GM19328 (cell line): Measurements from ENCODE around the gene SLC39A11.
"Not testable (repeated sequence)": the region's sequence is repeated elsewhere in the genome, so short reads cannot be mapped to it uniquely, and the experiment has no call there.

Source experiments
- ATAC-seq: cut with Tn5 transposase; IDR thresholded peaks from one replicate; pipeline ENCODE4 v1.9.1; 2021; ENCODE audit warnings: mild to moderate bottlenecking, moderate library complexity; ENCODE audit not compliant: unreplicated experiment

The SLC39A11 gene

DNA sequence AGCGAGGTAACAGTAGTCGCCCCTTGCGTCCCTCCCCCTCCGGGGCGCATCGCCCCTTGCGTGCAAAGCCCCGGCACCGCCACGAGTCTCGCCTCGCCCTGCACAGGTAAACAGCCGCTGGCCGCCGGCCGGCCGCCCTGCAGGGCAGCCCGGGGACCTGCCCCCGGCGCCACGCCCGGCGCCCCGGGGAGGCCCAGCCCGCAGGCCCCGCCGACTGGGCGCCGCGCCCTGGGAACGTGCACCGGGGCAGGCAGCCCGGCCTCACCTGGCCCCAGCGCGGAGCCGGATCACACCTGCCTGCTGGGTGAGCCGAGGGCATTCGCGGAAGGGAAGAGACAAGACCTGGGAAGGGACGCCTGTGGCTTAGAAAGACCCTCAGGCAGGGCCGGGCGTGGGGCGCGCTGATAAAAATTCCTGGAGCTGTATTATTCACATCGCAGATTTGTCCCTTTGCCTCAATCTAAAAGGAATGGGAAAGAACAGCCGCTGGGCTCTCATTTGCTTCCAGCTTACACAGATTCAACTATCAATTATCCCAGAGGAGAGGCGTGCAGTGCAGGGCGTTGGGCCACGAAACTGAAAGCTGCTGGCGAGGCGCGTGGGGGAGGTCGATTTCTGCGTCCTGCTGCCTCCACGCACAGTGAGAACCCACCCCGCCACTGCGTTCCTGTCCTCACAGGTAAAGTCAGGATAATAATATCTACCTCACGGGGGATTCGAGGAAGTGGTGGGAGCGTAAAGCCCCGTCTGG is 451.9 kb downstream of the SLC39A11 start:
- no peak for ATAC-seq

DNA sequence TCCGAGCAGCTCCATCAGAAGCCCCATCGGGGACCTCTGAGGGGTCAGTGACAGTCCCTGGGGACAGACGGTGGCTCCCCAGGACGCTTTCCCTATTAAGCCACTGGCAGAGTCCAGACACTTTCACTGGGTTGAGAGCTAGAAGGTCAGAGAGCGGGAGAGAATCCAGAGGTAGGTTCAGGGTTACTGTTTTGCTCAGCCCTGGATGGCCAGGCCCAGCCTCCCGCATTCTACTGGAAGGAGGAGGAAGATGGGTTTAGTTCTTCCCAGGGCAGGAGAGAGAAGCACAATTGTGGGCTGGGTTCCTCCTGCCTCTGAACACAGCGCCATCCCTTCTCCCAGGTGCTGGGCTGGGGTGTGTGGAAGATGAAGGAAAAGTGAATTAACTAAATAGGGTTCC is 452.8 kb downstream of the SLC39A11 start:
- ATAC-seq, result no peak

DNA sequence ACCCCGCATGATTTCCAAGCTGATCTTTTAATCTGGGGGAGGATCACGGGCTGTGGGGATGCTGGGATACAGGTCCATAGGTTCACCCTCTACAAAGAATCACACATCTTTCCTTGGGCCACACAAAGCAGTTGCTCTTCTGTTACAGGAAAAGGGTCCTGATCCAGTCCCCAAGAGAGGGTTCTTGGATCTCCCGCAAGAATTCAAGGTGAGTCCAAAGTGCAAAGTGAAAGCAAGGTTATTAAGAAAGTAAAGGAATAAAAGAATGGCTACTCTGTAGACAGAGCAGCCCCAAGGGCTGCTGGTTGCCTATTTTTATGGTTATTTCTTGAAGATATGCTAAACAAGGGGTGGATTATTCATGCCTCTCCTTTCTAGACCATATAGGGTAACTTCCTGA is 453.6 kb downstream of the SLC39A11 start:
- ATAC-seq, result not testable (repeated sequence)

DNA sequence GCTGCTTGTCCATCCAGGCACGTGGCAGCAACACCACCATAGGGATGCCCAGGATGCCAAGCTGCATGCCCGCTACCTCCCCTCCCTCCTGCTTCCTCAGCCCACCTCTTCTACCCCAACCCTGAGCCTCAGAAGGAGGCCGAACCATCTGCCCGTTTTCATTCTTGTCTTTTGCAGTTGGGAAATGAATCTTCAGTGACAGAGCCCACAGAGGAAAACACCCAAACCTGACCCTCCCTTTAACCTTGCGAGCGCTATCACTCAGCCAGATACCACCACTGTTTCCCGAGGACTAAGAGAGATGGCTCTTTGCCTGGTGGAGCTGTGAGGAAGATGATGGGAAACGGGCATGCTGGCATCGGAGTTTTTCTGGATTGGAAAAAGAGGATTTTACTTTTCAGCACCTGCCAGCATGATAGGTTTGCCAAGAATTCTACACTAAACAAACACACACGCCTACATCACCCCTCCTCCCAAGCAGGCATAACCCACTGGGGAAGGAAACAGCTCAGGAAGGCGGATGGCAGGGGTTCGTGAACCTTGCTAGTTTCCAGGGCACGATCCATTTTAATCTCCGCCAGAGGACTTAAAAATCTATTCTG is 457.4 kb downstream of the SLC39A11 start:
- ATAC-seq, result no peak

DNA sequence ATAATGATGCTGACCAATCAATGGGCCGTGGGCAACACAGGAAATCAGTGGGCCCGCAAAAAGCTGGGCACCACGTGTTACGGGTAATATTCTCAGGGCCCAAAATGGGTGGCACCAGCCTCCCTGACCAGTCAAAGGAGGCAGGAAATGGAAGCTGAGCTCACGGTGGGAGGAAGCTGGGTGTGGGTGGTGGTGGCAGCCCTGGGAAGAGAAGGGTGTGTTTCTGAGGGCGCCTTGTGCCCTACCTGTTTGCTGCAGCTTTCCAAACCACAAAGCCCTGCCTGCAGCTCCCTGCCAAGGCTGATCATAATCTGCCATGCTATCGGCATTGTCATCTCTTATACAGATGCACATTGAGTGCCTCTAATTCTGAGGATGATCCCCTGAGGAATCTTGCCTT is 457.9 kb downstream of the SLC39A11 start:
- ATAC-seq, result no peak

DNA sequence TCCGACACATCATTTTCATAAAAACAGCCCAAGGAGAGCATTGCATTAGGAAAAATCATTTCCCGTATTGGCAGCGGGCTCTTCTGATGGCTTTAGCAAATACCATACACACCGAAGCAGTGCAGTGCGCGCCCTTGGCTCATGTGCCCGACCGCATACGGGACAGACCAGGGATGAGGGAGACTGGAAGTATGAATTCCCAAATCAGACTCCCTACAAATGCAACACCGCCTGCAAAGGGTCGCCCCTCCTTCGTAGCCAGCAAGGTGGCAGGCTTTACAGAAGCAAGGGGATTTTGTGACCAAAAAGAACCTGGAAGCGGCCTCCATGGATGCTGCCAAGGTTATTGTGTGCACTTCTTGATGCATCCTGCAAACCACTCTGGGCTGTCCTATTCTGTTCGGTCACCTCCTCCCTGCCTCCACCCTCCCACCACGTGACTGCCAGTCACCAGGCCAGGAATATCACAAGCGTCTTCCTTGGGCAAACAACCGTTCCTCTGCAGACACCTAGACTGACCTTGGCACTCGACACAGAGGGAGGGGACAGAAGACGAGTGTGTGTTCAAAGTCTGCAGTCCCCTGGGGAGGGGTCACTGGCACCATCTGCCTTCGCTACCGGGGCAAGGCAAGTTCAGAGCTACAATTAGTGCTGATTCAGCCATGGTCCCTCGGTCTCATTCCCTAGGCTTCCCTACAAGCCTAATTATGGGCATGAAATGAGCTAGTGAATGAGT is 460.4 kb downstream of the SLC39A11 start:
- ATAC-seq, result no peak

DNA sequence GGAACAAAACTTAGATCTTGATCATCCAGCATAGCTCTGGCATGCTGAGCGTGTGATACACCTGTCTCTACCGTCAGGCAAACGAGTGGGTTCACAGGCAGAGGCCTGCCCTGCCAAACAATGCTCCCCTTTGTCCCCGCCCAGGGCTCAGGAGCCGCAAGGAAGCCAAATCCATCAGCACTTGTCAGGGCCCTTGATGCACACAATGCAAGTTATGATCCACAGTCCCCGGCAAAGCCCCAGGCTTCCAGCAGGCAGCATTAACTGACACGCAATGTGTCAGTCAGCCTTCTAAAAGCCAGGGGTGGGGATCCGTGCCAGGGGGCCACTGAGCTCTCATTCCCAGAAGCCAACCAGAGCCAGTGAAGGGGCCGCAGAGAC is 460.9 kb downstream of the SLC39A11 start:
- no peak for ATAC-seq

DNA sequence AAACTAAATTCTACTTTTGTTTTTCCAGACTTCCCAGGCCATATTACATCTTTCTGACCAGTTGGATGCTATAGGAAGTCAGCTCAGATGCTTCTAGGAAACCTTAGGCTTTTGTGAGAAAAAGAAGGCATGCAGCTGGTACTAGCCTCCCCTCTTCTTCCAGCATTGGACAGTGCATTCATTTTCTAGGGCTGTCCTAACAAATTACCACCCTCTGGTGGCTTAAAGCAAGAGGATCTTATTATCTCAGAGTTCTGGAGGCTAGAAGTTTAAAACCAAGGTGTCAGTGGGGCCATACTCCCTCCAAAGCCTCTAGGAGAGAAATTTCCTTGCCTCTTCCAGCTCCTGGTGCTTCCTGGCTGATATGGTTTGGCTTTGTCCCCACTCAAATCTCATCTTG is 467.8 kb downstream of the SLC39A11 start:
- ATAC-seq, result no peak

DNA sequence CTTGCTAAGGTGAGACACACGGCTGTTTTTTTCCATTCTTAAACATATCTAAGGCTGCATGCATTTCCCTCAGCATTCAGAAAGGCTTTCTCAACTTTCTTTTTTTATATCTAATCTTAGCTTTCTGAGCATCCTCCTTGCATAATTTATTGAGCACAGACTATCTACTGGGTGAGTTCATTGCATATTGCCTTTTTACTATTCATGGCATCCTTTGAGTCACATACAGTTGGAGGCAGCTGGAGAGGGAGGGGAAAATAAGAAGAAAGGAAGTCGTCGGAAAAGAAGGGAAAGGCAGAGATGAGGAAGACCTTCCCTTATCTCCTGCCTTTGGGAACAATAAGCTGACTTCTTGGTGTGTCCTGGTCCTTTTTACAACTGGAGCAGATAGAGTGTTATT is 468.3 kb downstream of the SLC39A11 start:
- ATAC-seq, result no peak

DNA sequence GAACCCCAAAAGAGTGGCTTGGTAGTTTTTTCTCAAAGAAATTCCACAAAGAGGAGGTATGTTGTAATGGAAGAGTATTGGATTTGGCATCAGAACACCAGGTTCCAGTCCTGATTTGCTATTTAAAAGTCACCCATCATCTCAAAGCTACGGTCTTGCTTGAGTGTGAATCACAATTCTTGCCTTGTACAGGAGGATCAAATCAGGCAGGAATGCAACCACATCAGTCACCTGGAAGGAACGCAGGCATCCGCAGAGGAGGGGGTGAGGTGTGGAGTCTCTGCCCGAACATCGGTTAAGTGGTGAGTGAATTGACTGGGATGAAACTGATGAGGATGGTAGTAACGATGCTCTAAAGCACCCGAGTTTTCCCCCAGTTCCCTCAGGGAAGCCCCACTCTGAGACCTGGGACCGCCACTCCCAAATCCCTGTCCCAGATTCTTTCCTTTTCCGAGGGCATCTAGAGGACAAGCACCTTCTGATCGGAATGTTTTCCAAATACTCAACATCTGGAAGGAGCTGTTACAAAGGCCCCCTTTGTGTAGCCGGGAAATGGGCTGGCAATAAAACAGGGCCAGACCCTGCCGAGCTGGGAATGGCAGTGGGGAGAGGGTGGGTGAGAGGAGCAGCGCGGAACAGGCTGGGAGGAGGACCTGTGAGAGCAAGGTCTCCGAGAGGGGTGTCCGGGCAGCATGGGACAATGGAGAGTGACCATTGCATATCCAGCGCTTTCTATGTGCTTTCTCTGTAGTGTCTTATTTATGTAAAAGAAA is 469.6 kb downstream of the SLC39A11 start:
- no peak for ATAC-seq

DNA sequence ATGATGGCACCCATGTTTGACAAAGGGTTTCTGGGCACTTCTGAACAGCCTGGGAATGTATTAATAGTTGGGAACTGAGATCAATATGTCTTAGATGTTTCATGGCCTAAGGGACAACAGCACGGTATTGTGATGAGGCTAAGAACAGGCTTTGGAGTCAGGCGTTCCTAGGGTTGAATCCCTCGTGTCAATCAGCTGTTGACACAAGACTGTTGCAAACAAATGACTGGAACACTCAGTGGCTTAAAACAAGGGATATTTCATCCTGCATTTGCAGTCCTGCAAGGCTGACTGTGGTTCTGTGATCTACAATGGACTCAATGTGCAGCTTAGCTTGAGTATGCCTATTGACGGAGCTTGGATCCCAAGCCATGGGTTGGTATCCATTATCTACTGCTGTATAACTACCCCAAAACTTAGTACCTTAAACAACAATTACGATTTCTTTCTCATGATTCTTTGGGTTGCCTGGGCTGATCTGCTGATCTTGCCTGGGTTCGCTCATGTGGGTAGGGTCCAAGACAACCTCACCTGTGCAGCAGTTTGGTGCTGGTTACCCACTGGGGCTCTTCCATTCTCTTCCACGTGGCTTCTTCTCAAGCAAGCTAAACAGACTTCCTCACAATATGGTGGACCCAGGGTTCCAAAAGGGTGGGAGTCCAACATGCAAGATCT is 472.4 kb downstream of the SLC39A11 start:
- ATAC-seq, result no peak

DNA sequence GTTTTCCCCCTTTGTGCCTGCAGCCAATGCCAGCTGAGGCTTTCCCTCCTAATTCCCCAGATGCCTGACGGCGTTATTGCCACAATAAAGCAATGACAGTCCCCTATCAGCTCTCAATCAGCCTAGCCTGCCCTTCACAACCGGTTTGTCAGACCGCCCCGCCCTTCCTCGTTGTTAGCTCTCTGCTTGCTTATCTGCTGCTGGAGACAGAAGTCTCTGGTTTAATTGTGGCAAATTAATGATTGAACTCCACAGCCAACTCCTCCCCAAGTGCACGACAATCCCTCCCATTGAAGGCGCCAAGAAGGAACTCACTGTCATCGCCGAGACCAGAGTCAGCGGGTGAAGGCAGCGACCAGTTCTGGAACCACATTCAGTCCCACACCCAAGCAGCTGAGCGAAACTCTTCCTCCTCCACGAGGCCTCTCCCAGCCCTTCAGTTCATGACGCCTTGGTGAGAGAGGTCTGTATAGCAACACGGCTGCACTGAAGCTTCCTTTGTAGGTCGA is 474.4 kb downstream of the SLC39A11 start:
- no peak for ATAC-seq

DNA sequence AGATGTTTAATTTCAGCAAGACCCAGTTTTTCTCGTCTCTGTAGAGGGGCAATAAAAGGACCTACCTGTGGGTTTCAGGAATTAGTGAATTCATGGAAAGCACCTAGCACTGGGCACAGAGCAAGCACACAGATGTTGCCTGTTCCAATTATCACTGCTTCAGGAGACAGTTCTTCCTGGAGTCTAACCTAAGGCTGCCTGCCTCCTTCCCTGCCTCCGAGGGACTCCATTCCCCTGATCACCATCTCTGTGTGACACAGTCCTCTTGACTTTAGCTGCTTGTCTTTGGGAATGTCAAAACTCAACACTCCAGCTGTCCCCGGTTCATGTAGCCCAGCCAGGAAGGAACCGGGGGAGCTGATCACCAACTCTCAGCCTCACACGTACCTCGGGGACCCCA is 474.9 kb downstream of the SLC39A11 start:
- no peak for ATAC-seq

DNA sequence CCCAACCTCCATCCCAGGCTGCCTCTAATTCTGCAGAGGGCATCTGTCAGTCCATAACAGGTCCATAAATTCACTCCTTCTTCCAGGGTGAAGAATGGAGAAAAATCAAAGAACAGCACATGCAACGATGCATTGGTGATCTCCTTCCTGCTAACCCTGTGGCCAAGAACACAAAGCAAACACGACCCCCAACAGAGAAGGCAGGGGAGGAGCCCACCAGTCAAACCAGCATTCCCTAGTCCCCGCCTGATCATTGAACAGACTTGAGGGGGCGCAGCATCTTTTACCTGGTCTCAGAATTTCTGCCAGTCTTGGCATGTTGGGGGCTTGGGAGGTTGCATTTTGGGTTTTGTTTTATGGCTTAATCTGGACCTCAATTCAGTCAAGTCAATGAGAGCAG is 476.0 kb downstream of the SLC39A11 start:
- no peak for ATAC-seq

DNA sequence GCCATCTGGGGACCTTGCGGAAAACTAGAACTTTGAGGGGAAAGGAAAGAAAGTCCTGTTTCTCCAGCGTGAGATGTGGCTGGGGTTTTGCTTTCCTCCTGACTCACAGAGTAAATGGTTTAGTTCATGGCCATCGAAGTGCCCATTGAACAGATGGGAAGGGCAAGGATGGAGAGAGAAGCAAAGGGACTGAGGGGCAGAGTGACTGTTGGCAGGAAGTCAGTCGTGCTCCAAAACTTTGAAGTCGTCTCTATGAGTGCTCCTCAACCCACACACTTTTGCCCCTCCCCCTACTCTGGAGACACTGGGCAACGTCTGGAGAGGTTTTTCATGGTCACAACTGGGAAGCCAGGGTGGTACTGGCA is 476.9 kb downstream of the SLC39A11 start:
- no peak for ATAC-seq

DNA sequence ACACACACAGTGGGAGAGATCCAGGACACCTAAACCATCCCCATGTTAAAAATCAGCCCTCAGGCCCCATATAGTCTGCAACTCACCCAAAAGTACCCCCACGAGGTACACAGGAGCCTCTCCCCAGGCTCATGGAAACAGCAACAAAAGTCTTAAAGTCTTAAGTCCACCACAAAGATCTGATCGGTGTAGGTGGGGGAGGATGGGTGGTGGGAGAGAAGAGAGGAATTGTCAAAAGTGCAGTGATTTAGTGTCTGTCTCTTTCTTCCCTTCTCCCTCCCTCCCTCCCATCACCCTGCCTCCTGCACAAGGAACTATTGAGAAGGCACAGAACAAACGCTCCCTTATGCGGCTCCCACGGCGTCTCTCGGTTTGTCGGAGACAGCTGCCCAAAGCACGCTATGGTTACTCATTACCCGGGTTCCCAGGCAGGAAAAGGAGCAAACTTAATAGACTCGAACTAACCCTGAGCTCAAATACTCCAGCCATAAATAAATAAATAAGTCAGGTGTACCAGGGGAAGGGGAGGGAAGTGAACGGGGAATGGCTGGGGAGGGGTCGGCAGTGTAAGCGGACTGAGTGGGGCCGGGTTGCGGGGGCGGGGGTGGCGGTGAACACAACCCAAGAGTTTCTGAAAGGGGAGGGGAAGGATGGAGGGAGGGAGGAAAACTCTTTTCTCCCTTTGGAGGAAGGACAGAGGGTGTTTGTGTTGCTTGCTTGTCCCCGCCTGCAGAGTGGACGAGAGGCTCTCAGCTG is 477.4 kb downstream of the SLC39A11 start:
- no peak for ATAC-seq

DNA sequence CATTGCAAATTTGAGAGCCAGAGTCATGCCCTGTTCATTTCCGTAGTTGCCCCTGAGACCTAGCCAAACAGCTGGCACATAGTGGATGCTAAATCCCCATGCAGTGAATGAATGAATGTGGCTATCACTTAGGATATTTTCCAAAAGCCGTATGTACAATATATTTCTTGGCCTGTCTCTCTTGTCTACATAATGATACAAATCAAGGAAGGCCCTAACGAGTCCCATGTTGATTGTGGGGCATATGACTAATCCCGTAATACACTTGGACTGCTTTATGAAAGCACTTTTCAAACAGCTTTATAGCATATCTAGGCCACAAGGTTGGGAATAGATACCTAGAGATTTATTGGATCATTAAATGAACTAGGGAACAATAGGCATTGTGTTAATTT is 478.0 kb downstream of the SLC39A11 start:
- no peak for ATAC-seq

DNA sequence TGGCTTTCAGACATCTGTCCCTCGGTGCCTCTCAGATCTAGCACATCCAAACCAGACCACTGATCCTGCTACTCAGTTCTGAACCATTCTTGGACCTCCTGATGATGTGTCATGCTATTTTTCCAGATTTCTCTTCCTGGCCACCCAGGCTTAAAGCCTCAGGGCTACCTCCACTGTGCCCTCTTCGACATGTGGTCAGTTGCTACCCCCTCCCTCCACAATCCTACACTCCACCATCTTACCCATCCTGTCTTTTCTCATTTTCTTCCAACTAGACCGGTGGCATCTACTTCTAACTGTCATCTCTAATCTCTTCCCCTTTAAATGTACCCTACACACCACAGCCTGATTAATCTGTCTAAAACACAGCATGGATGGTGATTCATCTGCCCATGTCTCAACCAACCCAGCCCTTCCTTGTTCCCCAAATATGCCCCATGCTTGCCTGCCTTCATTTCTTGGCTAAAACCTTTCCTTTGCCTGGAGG is 478.6 kb downstream of the SLC39A11 start:
- ATAC-seq, result no peak

DNA sequence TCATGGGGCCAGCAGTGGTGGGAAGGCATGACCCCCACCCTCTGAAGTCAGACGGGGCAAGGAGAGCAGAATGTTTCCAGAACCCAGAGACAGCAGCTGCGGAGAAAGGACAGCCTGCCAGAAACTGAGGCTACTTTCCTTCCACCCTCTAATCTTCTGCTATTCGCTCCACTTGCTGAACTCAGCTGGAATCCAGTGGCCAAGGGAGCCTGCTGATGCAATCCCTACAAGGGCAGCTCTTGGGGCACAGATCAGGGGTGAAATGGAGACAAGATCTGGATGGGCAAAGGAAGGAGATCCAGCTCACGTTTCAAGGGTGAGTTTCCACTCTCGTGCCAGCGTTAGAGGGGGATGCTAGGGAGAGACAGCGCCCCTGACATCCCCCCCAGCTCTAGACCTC is 479.1 kb downstream of the SLC39A11 start:
- ATAC-seq, result no peak

DNA sequence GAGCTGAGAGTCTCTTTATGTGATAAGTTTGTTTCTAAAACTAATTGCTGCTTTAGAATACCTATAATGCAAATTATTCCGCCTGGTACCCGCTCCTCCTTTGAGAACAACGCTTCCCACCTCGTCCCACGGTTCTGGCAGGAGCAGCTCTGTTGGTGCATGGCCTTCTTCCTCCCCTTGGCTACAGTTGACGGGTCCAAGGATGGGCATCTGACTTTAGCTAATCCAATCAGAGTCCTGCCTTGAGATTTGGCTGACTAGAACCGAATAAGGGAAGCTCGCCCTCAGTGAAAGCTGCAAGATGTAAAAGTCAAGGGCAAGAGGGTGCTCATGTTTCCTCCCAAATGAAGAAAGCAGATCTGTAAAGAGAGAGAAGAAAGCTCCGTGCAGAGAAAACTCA is 481.3 kb downstream of the SLC39A11 start:
- no peak for ATAC-seq
